Heart left ventricle (tissue), 16 donors: ENCODE results near the gene CEP85. TPM values are rescaled to one million over a fixed set of nuclear protein-coding genes. Genes with fewer than 3 reads are reported as not detected.

Experiments used
- ATAC-seq, 4 donors: fragments of 200-7000 bp; cut with Tn5 transposase; one replicate each; pipeline ENCODE4 v1.9.1; 2020 to 2022; ENCODE audit warnings: moderate library complexity in 4 of 4, mild to moderate bottlenecking in 3 of 4, moderate number of reproducible peaks in 1 of 4
- DNase-seq, 5 donors: peaks; one replicate each; pipeline ENCODE4 v3.0.0-alpha.2; 2020
- H3K27ac ChIP-seq, 12 donors: fragments of 200-600 bp; sonication (generic) in 4 of 12; one replicate each; pipeline versions ENCODE4 v1.5.0 to v1.8.0; 2016 to 2022; ENCODE audit warnings: mild to moderate bottlenecking in 2 of 12
- H3K27me3 ChIP-seq, 9 donors: fragments of 200-600 bp; sonication (generic) in 2 of 9; one replicate each; pipeline versions ENCODE4 v1.5.1 to v1.8.0; 2016 to 2022; ENCODE audit warnings: mild to moderate bottlenecking in 3 of 9
- H3K36me3 ChIP-seq, 9 donors: fragments of 200-600 bp; sonication (generic) in 2 of 9; one replicate each; pipeline versions ENCODE4 v1.5.0 to v1.8.0; 2018 to 2022; ENCODE audit warnings: mild to moderate bottlenecking in 2 of 9
- H3K4me1 ChIP-seq, 12 donors: fragments of 200-600 bp; sonication (generic) in 4 of 12; one replicate each; pipeline versions ENCODE4 v1.5.0 to v1.8.0; 2016 to 2022; ENCODE audit warnings: mild to moderate bottlenecking in 3 of 12
- H3K4me3 ChIP-seq, 12 donors: fragments of 200-600 bp; sonication (generic) in 4 of 12; one replicate each; pipeline versions ENCODE4 v1.5.0 to v1.8.0; 2017 to 2022; ENCODE audit warnings: mild to moderate bottlenecking in 9 of 12, moderate library complexity in 4 of 12
- H3K9me3 ChIP-seq, 12 donors: fragments of 200-600 bp; sonication (generic) in 4 of 12; one replicate each; pipeline versions ENCODE4 v1.5.0 to v1.8.0; 2016 to 2022; ENCODE audit warnings: mild to moderate bottlenecking in 1 of 12
- CTCF ChIP-seq, 12 donors: fragments of 200-600 bp; sonication (generic) in 4 of 12; IDR thresholded peaks; one replicate each; pipeline versions ENCODE4 v1.5.0 to v1.8.0; 2018 to 2022; ENCODE audit warnings: antibody characterized with exemption in 12 of 12, mild to moderate bottlenecking in 5 of 12
- POLR2A ChIP-seq, 2 donors: fragments of 450-650 bp; IDR thresholded peaks; one replicate each; pipeline ENCODE4 v1.6.1; 2017; ENCODE audit warnings: antibody characterized with exemption in 2 of 2, mild to moderate bottlenecking in 2 of 2, moderate library complexity in 2 of 2
- WGBS, 4 donors: extraction: QIAGEN DNeasy Blood & Tissue Kit in 2 of 4; methylation state at CpG; one replicate each; pipeline versions ENCODE4 v1.1.5 to v1.1.7; 2013 to 2018; 5-methylcytosine and 5-hydroxymethylcytosine counted together
- intact Hi-C, 10 donors: fragments of 100-400 bp; cut with DNase I; formaldehyde crosslinking; loops; one replicate each; pipeline versions ENCODE4 v1.11.1 to v1.14.2; 2022
- polyA plus RNA-seq, 2 donors: library from polyadenylated mRNA; stranded (reverse); fragments of 200-250 nt; gene quantifications; one replicate each; pipeline ENCODE4 v1.2.3, GENCODE V29; 2013
- total RNA-seq, 9 donors: library from RNA; depleted of rRNA in 2 of 9; stranded (reverse); fragments of >200 nt in 2 of 9; fragmentation: NEBNext Ultra II Directional in 3 of 9; extraction: Animal tissue kit (Norgen Biotek cat#: 25700) in 3 of 9; gene quantifications; one replicate each; pipeline versions ENCODE4 v1.1.0 to v1.2.4, GENCODE V29; 2016 to 2023
- donor health status: ischemic (EF 13 %, LVEDD 7.1; RV severe dilation, severe dysfunction).
- donor health status: healthy with polysubstance abuse.
- donor health status: DM: no; HTN: yes; CAD: no.
- donor health status: DM: no; HTN: no; CAD: no.
- donor health status: ischemic (EF 25% LVEDD 6.9; RV normal size, moderate dysfunction).
- donor health status: ischemic (EF 25% LVEDD 5.7; RV mildly dilated, moderate dysfunction).
- donor health status: healthy.
- donor health status: DM: yes; HTN: yes; CAD: no.
- donor health status: ischemic (EF 35%, LVEDD 5.7; RV mildly dilated, moderate dysfunction).
- donor health status: nonischemic (EF 11% LVEDD 7.7; RV severe dilation, severe dysfunction).
- donor health status: DM: yes; HTN: yes; CAD: no.
- donor health status: PGD.
- donor health status: ischemic (EF 29% LVEDD 5.4; RV normal size, mild dysfunction).
- donor health status: nonischemic (EF 23%, LVEDD 6.1; RV moderate dilation, normal function).

CEP85 gene
- total and polyA plus RNA-seq, 11 donors = 13.4 to 180 (median 41.6) TPM

GRCh38 chr1:26289158-26290059 is 55.4 kb downstream of the CEP85 start:
- peaks cover 9 to 87% (median 32%) of the 10 kb centered on the region in 12 donors for H3K4me1 ChIP-seq
- ATAC-seq (peak in 2 of 4 donors; percentile 6 to 14), DNase-seq (peak in 2 of 5 donors; percentile 46 to 54)
- intact Hi-C loops = loop anchor here in 2 of 10 donors (5.0 kb wide), 2 partner anchors 33 to 73 kb away; no protein-coding TSS in a partner anchor
- no peak overlapping the region for H3K4me3 ChIP-seq
- TF ChIP-seq POLR2A (IDR thresholded peaks at IDR 0.05) (no peak), CTCF (IDR thresholded peaks at IDR 0.05) (no peak)
- H3K27me3 ChIP-seq = no peaks in the 10 kb centered on the region
- WGBS, 4 donors = 84 to 96% (median 92%) methylated on average over 13 to 21 of the region's 21 CpGs
- H3K36me3 ChIP-seq = no peaks in the 10 kb centered on the region
- H3K9me3 ChIP-seq = no peaks in the 10 kb centered on the region
- peak overlapping the region in 10 of 12 donors; percentile 5 to 98 (median 32) for H3K27ac ChIP-seq

GRCh38 chr1:26290122-26290881 is 56.3 kb downstream of the CEP85 start:
- Histone ChIP-seq H3K4me1 (peaks cover 2 to 78% (median 23%) of the 10 kb centered on the region in 12 donors), H3K4me3 (peak overlapping the region in 1 of 12 donors; percentile 15), H3K36me3 (no peaks in the 10 kb centered on the region), H3K27ac (peak overlapping the region in 9 of 12 donors; percentile 22 to 98 (median 57)), H3K27me3 (no peaks in the 10 kb centered on the region), H3K9me3 (no peaks in the 10 kb centered on the region)
- no peak for TF ChIP-seq POLR2A (IDR thresholded peaks at IDR 0.05)
- no peak for TF ChIP-seq CTCF (IDR thresholded peaks at IDR 0.05)
- peak in 1 of 4 donors; percentile 18 for ATAC-seq
- WGBS, 4 donors = 79 to 85% (median 85%) methylated on average over 10 to 11 of the region's 11 CpGs
- intact Hi-C loops = no loop called here
- no peak for DNase-seq

- intact Hi-C loops = no loop called here
- no peaks in the 10 kb centered on the region for H3K9me3 ChIP-seq
- TF ChIP-seq CTCF (IDR thresholded peaks at IDR 0.05) (no peak), POLR2A (IDR thresholded peaks at IDR 0.05) (no peak)
- H3K27ac ChIP-seq = peak overlapping the region in 7 of 12 donors; percentile 19 to 98 (median 39)
- WGBS, 4 donors = 77 to 86% (median 79%) methylated on average over 11 of the region's 11 CpGs
- H3K36me3 ChIP-seq = no peaks in the 10 kb centered on the region
- DNase-seq (peak in 1 of 5 donors; percentile 62), ATAC-seq (no peak)
- peaks cover 0 to 73% (median 19%) of the 10 kb centered on the region in 12 donors for H3K4me1 ChIP-seq
- H3K4me3 ChIP-seq = no peak overlapping the region
- H3K27me3 ChIP-seq = no peaks in the 10 kb centered on the region
Measured at GRCh38 chr1:26290882-26291261, 56.9 kb downstream of the CEP85 start.

- intact Hi-C loops = no loop called here
- WGBS, 4 donors = 92 to 100% (median 94%) methylated on average over 3 of the region's 3 CpGs; no CpG with 5 or more reads in 1 of the 4 donors
- ATAC-seq = no peak
- DNase-seq = no peak
- H3K9me3 ChIP-seq = no peaks in the 10 kb centered on the region
- H3K4me3 ChIP-seq = no peak overlapping the region
- no peaks in the 10 kb centered on the region for H3K27me3 ChIP-seq
- H3K36me3 ChIP-seq = peaks cover 0 to 3% (median 0%) of the 10 kb centered on the region in 9 donors
- peaks cover 0 to 67% (median 14%) of the 10 kb centered on the region in 12 donors for H3K4me1 ChIP-seq
- TF ChIP-seq POLR2A (IDR thresholded peaks at IDR 0.05) (no peak), CTCF (IDR thresholded peaks at IDR 0.05) (no peak)
- peak overlapping the region in 4 of 12 donors; percentile 39 to 98 (median 63) for H3K27ac ChIP-seq
Measured at GRCh38 chr1:26291433-26291832, 57.4 kb downstream of the CEP85 start.
